Measurements from ENCODE around the gene KLHL7.

KLHL7 gene

GRCh38 chr7:23168111-23168885 is 62.7 kb downstream of the KLHL7 start:
- no peak overlapping the region for H3K4me3 ChIP-seq (ENCODE audit: low read depth, low read length)
- no peak for TF ChIP-seq CTCF (IDR thresholded peaks at IDR 0.05; ENCODE audit: low read depth, low read length, missing control alignments)
- DNase-seq (ENCODE audit: low read depth): no peak

GRCh38 chr7:23175938-23176337 is 70.4 kb downstream of the KLHL7 start:
- no peak overlapping the region for H3K4me3 ChIP-seq (ENCODE audit: low read depth, low read length)
- TF ChIP-seq CTCF (IDR thresholded peaks at IDR 0.05; ENCODE audit: low read depth, low read length, missing control alignments): no peak
- no peak for DNase-seq (ENCODE audit: low read depth)

DNA sequence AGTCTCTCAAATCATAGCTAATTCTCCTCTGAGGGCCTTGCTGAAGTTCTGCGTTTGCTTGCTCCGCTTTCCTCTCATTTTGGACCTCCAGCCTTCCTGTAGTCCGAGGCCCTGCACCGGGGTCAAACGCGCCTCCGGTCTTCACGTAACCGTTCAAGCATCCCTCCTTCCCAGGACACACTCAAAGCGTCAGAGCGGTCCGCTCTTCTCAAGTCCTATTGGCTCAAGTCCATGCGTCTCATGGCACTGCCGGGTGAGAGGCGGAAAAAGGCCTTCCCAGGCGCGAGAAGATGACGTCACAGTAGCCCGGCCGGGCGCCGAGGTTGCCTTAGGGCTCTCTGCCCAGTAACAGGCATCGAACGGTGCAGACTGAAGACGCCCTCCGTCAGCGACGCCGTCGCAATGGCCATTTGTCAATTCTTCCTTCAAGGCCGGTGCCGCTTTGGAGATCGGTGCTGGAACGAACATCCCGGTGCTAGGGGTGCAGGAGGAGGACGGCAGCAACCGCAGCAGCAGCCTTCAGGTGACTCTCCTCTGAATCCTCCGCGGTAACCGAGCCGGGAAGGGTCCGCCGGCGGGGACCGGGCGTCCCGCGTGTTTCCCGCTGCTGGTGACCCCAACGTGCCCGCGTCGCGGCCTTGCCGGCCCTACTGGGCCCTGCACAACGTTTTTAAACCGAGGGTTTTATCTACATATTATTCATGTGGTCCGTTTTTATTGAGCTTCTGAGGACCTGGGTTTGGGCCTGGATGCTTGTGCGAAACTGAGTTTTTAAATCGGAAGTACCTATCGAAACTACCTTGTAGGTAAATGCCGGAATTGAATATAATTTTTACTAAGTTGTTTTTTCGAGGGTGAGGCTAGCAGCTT is 76.3 kb downstream of the KLHL7 start, which contains the start of gene NUP42:
Gene NUP42, plus strand, starts transcription at position 365 of the 870 bp plus-strand sequence. Its CDS starts 38 bp downstream, at position 403.
- no peak for TF ChIP-seq CTCF (IDR thresholded peaks at IDR 0.05; ENCODE audit: low read depth, low read length, missing control alignments)
- H3K4me3 ChIP-seq (ENCODE audit: low read depth, low read length): peak within 1 kb of the TSS; percentile 93
- DNase-seq (ENCODE audit: low read depth): peak; percentile 98

DNA sequence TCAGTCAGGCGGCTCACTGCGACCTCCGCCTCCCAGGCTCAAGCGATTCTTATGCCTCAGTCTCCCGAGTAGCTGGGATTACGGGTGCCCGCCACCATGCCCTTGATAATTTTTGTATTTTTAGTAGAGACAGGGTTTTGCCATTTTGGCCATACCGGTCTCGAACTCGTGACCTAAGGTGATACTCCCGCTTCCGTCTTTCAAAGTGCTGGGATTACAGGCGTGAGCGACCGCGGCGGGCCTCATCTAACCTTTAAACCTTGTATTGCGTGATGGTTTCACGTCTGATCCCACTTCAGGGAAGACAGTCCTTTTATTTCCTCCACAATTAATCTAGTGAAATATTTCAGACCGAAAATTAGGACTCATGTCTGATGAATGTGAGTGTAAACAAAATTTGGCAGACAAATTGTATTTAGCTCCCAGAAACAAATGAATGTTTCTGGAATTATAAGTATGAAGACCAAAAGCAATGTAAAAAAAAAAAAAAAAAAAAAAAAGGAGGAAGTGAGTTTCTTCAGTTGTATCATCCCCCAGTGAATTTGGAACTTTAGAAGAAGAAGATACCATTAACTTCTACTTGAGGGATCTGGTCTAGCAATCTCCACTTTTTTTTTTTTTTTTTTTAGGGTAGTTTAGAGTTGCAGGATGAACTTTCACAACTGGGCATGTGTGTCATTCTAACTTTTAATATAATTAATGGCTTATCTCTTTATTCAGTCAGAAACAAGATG is 77.9 kb downstream of the KLHL7 start:
- DNase-seq (ENCODE audit: low read depth): no peak
- TF ChIP-seq CTCF (IDR thresholded peaks at IDR 0.05; ENCODE audit: low read depth, low read length, missing control alignments): no peak
- peak overlapping the region; percentile 93 for H3K4me3 ChIP-seq (ENCODE audit: low read depth, low read length)

DNA sequence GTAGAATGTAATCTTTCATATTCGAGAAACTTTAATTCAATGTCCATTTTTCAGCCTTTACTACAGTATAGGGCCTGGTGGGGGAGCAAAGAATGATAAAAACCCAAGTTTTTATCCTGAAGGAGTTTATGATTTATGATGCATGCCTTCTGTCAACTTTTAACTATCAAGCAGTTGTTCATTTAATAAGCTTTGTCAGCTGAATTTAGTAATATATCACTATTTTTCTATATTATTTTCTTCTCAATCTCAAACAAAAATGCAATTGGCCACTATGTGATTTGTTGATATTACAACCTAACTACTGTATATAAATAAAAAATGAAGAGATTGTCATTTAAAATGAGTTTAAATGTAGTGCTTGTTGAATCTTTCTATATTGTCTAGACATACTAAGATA is 78.7 kb downstream of the KLHL7 start:
- no peak overlapping the region; the same call in 1 of the 2 replicates for H3K4me3 ChIP-seq (ENCODE audit: low read depth, low read length)
- TF ChIP-seq CTCF (IDR thresholded peaks at IDR 0.05; ENCODE audit: low read depth, low read length, missing control alignments): no peak
- no peak for DNase-seq (ENCODE audit: low read depth)

DNA sequence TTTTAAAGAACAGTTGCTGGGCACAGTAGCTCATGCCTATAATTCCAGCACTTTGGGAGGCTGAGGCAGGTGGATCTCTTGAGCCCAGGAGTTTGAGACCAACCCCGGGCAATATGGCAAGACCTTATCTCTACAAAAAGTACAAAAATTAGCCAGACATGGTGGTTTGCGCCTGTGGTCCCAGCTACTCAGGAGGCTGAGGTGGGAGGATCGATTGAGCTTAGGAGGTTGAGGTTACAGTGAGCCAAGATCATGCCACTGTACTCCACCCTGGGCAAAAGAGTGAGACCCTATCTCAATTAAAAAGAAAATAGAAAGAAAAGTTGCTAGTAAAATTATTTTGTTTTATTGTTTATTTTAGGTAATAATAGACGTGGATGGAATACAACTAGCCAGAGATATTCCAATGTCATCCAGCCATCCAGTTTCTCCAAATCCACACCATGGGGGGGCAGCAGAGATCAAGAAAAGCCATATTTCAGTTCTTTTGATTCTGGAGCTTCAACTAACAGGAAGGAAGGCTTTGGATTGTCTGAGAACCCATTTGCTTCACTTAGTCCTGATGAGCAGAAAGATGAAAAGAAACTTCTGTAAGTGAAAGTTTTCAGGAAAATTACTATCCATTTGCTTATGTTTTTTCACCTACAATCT is 79.2 kb downstream of the KLHL7 start:
- peak; percentile 41 for TF ChIP-seq CTCF (IDR thresholded peaks at IDR 0.05; ENCODE audit: low read depth, low read length, missing control alignments)
- no peak for DNase-seq (ENCODE audit: low read depth)
- H3K4me3 ChIP-seq (ENCODE audit: low read depth, low read length): no peak overlapping the region

All from GM12864 (cell line).